IMR-90 (cell line): ENCODE data around the gene CCL5. TPM values are rescaled to one million over a fixed set of nuclear protein-coding genes. Genes with fewer than 3 reads are reported as not detected.

Source experiments
- ATAC-seq: fragments of 200-7000 bp; cut with Tn5 transposase; 2 replicates; pipeline ENCODE4 v1.9.1; 2020; ENCODE audit warnings: low read depth, mild to moderate bottlenecking, moderate library complexity
- BruUV-seq: library from RNA; stranded (reverse); fragments of 400-500 nt; replicated peaks from 2 replicates; lab custom pipeline; 2021; lab: Mats Ljungman, UMichigan
- CTCF ChIA-PET: fragments of 300-600 bp; formaldehyde crosslinking; extraction: SDS; loops from one replicate; lab custom pipeline; 2021; ENCODE audit warnings: antibody characterized with exemption; lab: Yijun Ruan, JAX
- POLR2A ChIA-PET: fragments of 300-600 bp; sonication (Branson Sonifier 250); formaldehyde crosslinking; loops from one replicate; lab custom pipeline; 2022; ENCODE audit warnings: antibody characterized with exemption; ENCODE audit not compliant: unreplicated experiment; lab: Charles Lee
- DNase-seq: peaks from one replicate; pipeline ENCODE4 v3.0.0; 2013
- H2AFZ ChIP-seq: replicated peaks from 2 replicates; pipeline ENCODE3; 2013; ENCODE audit warnings: low read length, mild to moderate bottlenecking; ENCODE audit not compliant: poor library complexity
- H2AK5ac ChIP-seq: 2 replicates; pipeline ENCODE4 v1.6.1; 2013; ENCODE audit warnings: low read depth, low read length, inconsistent platforms
- H2AK9ac ChIP-seq: replicated peaks from 2 replicates; pipeline ENCODE3; 2013; ENCODE audit warnings: mild to moderate bottlenecking, low read depth, low read length, moderate library complexity; ENCODE audit not compliant: poor library complexity
- H2BK120ac ChIP-seq: 2 replicates; pipeline ENCODE4 v1.6.1; 2013; ENCODE audit warnings: low read depth, low read length, inconsistent platforms
- H2BK15ac ChIP-seq: 3 replicates; pipeline ENCODE4 v1.6.1; 2013; ENCODE audit warnings: low read depth, low read length, inconsistent platforms
- H2BK20ac ChIP-seq: 2 replicates; pipeline ENCODE4 v1.6.1; 2013; ENCODE audit warnings: low read depth, mild to moderate bottlenecking, inconsistent platforms, low read length, moderate library complexity
- H2BK5ac ChIP-seq: 2 replicates; pipeline ENCODE4 v1.6.1; 2013; ENCODE audit warnings: mild to moderate bottlenecking, low read depth, low read length, inconsistent platforms; ENCODE audit not compliant: poor library complexity, severe bottlenecking
- H3K14ac ChIP-seq: replicated peaks from 2 replicates; pipeline ENCODE4 v1.6.1; 2013; ENCODE audit warnings: low read depth, low read length, inconsistent platforms
- H3K18ac ChIP-seq: 2 replicates; pipeline ENCODE4 v1.6.1; 2013; ENCODE audit warnings: low read depth, low read length, control low read depth
- H3K23ac ChIP-seq: 2 replicates; pipeline ENCODE4 v1.6.1; 2013; ENCODE audit warnings: low read depth, low read length, inconsistent platforms
- H3K27ac ChIP-seq: 2 replicates; pipeline ENCODE4 v1.5.1; 2013; ENCODE audit warnings: mild to moderate bottlenecking, control low read depth, low read length; ENCODE audit not compliant: insufficient read depth
- H3K27me3 ChIP-seq: 2 replicates; pipeline ENCODE4 v1.6.1; 2013; ENCODE audit warnings: low read length; ENCODE audit not compliant: control insufficient read depth, insufficient read depth
- H3K36me3 ChIP-seq: 2 replicates; pipeline ENCODE4 v1.6.1; 2013; ENCODE audit warnings: low read length, mixed read lengths; ENCODE audit not compliant: control insufficient read depth, insufficient read depth
- H3K4ac ChIP-seq: 2 replicates; pipeline ENCODE4 v1.6.1; 2013; ENCODE audit warnings: low read depth, low read length, inconsistent platforms
- H3K4me1 ChIP-seq: 2 replicates; pipeline ENCODE4 v1.6.1; 2013; ENCODE audit warnings: low read length, mixed read lengths; ENCODE audit not compliant: control insufficient read depth, insufficient read depth
- H3K4me2 ChIP-seq: 2 replicates; pipeline ENCODE4 v1.6.1; 2013; ENCODE audit warnings: low read depth, mild to moderate bottlenecking, control low read depth, low read length, moderate library complexity
- H3K4me3 ChIP-seq: 2 replicates; pipeline ENCODE4 v1.5.1; 2013; ENCODE audit warnings: low read depth, mild to moderate bottlenecking, control low read depth, low read length, moderate library complexity; ENCODE audit not compliant: insufficient read depth
- H3K56ac ChIP-seq: 2 replicates; pipeline ENCODE4 v1.6.1; 2013; ENCODE audit warnings: low read length, inconsistent platforms; ENCODE audit not compliant: insufficient read depth; ENCODE audit errors: extremely low read depth
- H3K79me1 ChIP-seq, 2 experiments: 2 replicates each; pipeline ENCODE4 v1.6.1; 2013; ENCODE audit warnings: low read length in 2 of 2, inconsistent platforms in 1 of 2, low read depth in 1 of 2
- H3K9ac ChIP-seq: 2 replicates; pipeline ENCODE4 v1.6.1; 2013; ENCODE audit warnings: low read depth, low read length, control low read depth
- H3K9me1 ChIP-seq: 2 replicates; pipeline ENCODE4 v1.6.1; 2013; ENCODE audit warnings: low read length, inconsistent platforms; ENCODE audit not compliant: insufficient read depth
- H3K9me3 ChIP-seq: 2 replicates; pipeline ENCODE4 v1.6.1; 2013; ENCODE audit warnings: low read length; ENCODE audit not compliant: control insufficient read depth, insufficient read depth
- H4K20me1 ChIP-seq: 2 replicates; pipeline ENCODE4 v1.6.1; 2013; ENCODE audit warnings: low read length, inconsistent platforms; ENCODE audit not compliant: insufficient read depth
- H4K5ac ChIP-seq: 2 replicates; pipeline ENCODE4 v1.6.1; 2013; ENCODE audit warnings: mild to moderate bottlenecking, low read depth, low read length, control low read depth
- H4K8ac ChIP-seq, 2 experiments: 2 replicates each; pipeline ENCODE4 v1.6.1; 2013; ENCODE audit warnings: low read depth in 2 of 2, low read length in 2 of 2, control low read depth in 1 of 2, inconsistent platforms in 1 of 2
- H4K91ac ChIP-seq: 2 replicates; pipeline ENCODE4 v1.6.1; 2013; ENCODE audit warnings: low read depth, low read length, inconsistent platforms; ENCODE audit not compliant: insufficient read depth
- MAFK ChIP-seq: IDR thresholded peaks from 2 replicates; pipeline ENCODE4 v1.6.1; 2012; ENCODE audit warnings: low read depth, low read length, improper control_type of control experiment
- RAD21 ChIP-seq: IDR thresholded peaks from 2 replicates; pipeline ENCODE4 v1.6.1; 2012; ENCODE audit warnings: low read length, improper control_type of control experiment
- SMC3 ChIP-seq: fragments of 150-350 bp; IDR thresholded peaks from 2 replicates; pipeline ENCODE4 v1.6.1; 2016; ENCODE audit warnings: low read depth, mild to moderate bottlenecking, antibody characterized with exemption, low read length, moderate library complexity
- WGBS, 2 experiments: methylation state at CpG; one replicate each; pipeline versions ENCODE4 v1.1.5 to v1.1.7; 2013; ENCODE audit warnings: missing lambda C conversion rate in 2 of 2; ENCODE audit not compliant: insufficient read length in 1 of 2; ENCODE audit errors: extremely low coverage in 2 of 2; 5-methylcytosine and 5-hydroxymethylcytosine counted together
- dilution Hi-C: fragments of 300-500 bp; cut with HindIII; formaldehyde crosslinking; loops from one replicate; pipeline ENCODE4 v1.14.3; 2018; ENCODE audit warnings: low sequenced_read_pairs; ENCODE audit not compliant: unreplicated experiment
- in situ Hi-C: fragments of 300-500 bp; cut with MboI; formaldehyde crosslinking; loops from 3 replicates; pipeline ENCODE4 v1.14.3; 2019; ENCODE audit warnings: low sequenced_read_pairs, inconsistent platforms, mixed read lengths
- intact Hi-C: fragments of 100-400 bp; cut with micrococcal nuclease; formaldehyde crosslinking; loops from 2 replicates; pipeline ENCODE4 v1.10.0; 2022
- polyA plus RNA-seq, 3 experiments: library from polyadenylated mRNA; depleted of rRNA; stranded (reverse); fragments of >200 nt; gene quantifications; 2 replicates each; pipeline ENCODE4 v1.2.3, GENCODE V29; 2012; ENCODE audit warnings: low replicate concordance in 1 of 3
- total RNA-seq: library from RNA; depleted of rRNA; stranded (reverse); fragments of >200 nt; gene quantifications from 2 replicates; pipeline ENCODE4 v1.2.3, GENCODE V29; 2012
- TF ChIP-seq, protein P1 (sequence below): fragments of 150-350 bp; IDR thresholded peaks from 2 replicates; pipeline ENCODE4 v1.6.1; 2017; ENCODE audit warnings: mild to moderate bottlenecking, antibody characterized with exemption, low read length, low read depth
- TF ChIP-seq, protein P2 (sequence below): conservative IDR thresholded peaks from 2 replicates; pipeline ENCODE4 v1.5.1; 2012; ENCODE audit warnings: mild to moderate bottlenecking, low read depth, low read length, improper control_type of control experiment

The CCL5 gene
- total and polyA plus RNA-seq, 2 of the 4 experiments (the other 2 are of a cell fraction): not detected

GRCh38 chr17:35849469-35850348, 30.5 kb downstream of the CCL5 start:
- H3K14ac ChIP-seq: no peak overlapping the region
- no peak overlapping the region for H3K56ac ChIP-seq
- 70 to 100% methylated on average over 1 to 3 of the region's 7 CpGs for WGBS, 2 experiments
- ChIA-PET POLR2A (no interaction called here), CTCF (interaction anchor here (0.6 to 1.3 kb wide), 3 partner anchors 112 to 223 kb away, joined by 3 to 5 read pairs (median 3); partner anchors contain the start of gene CCL15)
- H3K36me3 ChIP-seq: peaks cover 24% of the 10 kb centered on the region
- DNase-seq: peak; percentile 67
- H3K18ac ChIP-seq: no peak overlapping the region
- H3K9me3 ChIP-seq: no peaks in the 10 kb centered on the region
- no peak overlapping the region for H3K4me3 ChIP-seq
- H2AFZ ChIP-seq: no peak overlapping the region
- H4K8ac ChIP-seq: no peak overlapping the region
- H3K27ac ChIP-seq: no peak overlapping the region
- no peak overlapping the region for H4K91ac ChIP-seq
- peaks cover 3 to 8% of the 10 kb centered on the region in 2 experiments; a peak in 2 of 4 replicates for H3K79me1 ChIP-seq
- no peak overlapping the region for H2BK20ac ChIP-seq
- H3K4me2 ChIP-seq: no peak overlapping the region
- no peaks in the 10 kb centered on the region; the same call in 1 of the 2 replicates for H4K20me1 ChIP-seq
- H3K4me1 ChIP-seq: no peaks in the 10 kb centered on the region
- no peak overlapping the region for H4K5ac ChIP-seq
- no peaks in the 10 kb centered on the region; the same call in 1 of the 2 replicates for H3K9me1 ChIP-seq
- no TSS peak for BruUV-seq
- intact Hi-C loops: no loop called here
- H2AK5ac ChIP-seq: no peak overlapping the region
- H3K27me3 ChIP-seq: no peaks in the 10 kb centered on the region
- no peak overlapping the region for H2BK15ac ChIP-seq
- no peak overlapping the region for H2BK5ac ChIP-seq
- peak; percentile 86 for ATAC-seq
- no peak overlapping the region for H3K23ac ChIP-seq
- no peak overlapping the region for H2AK9ac ChIP-seq
- H3K9ac ChIP-seq: no peak overlapping the region
- H3K4ac ChIP-seq: no peak overlapping the region
- H2BK120ac ChIP-seq: no peak overlapping the region
- TF ChIP-seq, protein P1, sequence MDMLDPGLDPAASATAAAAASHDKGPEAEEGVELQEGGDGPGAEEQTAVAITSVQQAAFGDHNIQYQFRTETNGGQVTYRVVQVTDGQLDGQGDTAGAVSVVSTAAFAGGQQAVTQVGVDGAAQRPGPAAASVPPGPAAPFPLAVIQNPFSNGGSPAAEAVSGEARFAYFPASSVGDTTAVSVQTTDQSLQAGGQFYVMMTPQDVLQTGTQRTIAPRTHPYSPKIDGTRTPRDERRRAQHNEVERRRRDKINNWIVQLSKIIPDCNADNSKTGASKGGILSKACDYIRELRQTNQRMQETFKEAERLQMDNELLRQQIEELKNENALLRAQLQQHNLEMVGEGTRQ: no peak
- TF ChIP-seq MAFK (no peak), SMC3 (peak; percentile 38; the same call in 1 of the 2 replicates), RAD21 (peak; percentile 52)
- TF ChIP-seq, protein P2, sequence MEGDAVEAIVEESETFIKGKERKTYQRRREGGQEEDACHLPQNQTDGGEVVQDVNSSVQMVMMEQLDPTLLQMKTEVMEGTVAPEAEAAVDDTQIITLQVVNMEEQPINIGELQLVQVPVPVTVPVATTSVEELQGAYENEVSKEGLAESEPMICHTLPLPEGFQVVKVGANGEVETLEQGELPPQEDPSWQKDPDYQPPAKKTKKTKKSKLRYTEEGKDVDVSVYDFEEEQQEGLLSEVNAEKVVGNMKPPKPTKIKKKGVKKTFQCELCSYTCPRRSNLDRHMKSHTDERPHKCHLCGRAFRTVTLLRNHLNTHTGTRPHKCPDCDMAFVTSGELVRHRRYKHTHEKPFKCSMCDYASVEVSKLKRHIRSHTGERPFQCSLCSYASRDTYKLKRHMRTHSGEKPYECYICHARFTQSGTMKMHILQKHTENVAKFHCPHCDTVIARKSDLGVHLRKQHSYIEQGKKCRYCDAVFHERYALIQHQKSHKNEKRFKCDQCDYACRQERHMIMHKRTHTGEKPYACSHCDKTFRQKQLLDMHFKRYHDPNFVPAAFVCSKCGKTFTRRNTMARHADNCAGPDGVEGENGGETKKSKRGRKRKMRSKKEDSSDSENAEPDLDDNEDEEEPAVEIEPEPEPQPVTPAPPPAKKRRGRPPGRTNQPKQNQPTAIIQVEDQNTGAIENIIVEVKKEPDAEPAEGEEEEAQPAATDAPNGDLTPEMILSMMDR: peak; percentile 60
- dilution Hi-C loops: no loop called here
- in situ Hi-C loops: no loop called here
